ENCODE data around the gene EMP3.

- TF ChIP-seq POLR2A (IDR thresholded peaks at IDR 0.05) (no peak), CTCF (IDR thresholded peaks at IDR 0.05) (no peak)
Observed at GRCh38 chr19:48372904-48373303, 47.6 kb downstream of the EMP3 start.
